Esophagus squamous epithelium (tissue), 5 donors: ENCODE measurements around the gene GIMAP6. TPM values are rescaled to one million over a fixed set of nuclear protein-coding genes. Genes with fewer than 3 reads are reported as not detected.

Experiments
- DNase-seq: peaks from one replicate; lab custom pipeline; 2025; lab: John Stamatoyannopoulos, UW
- H3K27ac ChIP-seq, 4 donors: fragments of 200-600 bp; sonication (generic); one replicate each; pipeline ENCODE4 v1.5.1; 2016 to 2019; ENCODE audit warnings: mild to moderate bottlenecking in 1 of 4
- H3K27me3 ChIP-seq, 4 donors: fragments of 200-600 bp; sonication (generic); 1 replicate in 3 of 4; 2 replicates in 1 of 4; pipeline versions ENCODE4 v1.5.1 to v1.6.0; 2017 to 2021; ENCODE audit warnings: antibody characterized with exemption in 1 of 4
- H3K36me3 ChIP-seq, 3 donors: fragments of 200-600 bp; sonication (generic); one replicate each; pipeline ENCODE4 v1.5.1; 2016 to 2019
- H3K4me1 ChIP-seq, 3 donors: fragments of 200-600 bp; sonication (generic); one replicate each; pipeline ENCODE4 v1.5.1; 2017 to 2019
- H3K4me3 ChIP-seq, 4 donors: fragments of 200-600 bp; sonication (generic); 1 replicate in 3 of 4; 2 replicates in 1 of 4; pipeline ENCODE4 v1.5.1; 2016 to 2019; ENCODE audit warnings: mild to moderate bottlenecking in 2 of 4, moderate library complexity in 1 of 4
- H3K9me3 ChIP-seq, 3 donors: fragments of 200-600 bp; sonication (generic); one replicate each; pipeline ENCODE4 v1.5.1; 2016 to 2019
- CTCF ChIP-seq, 6 experiments: fragments of 450-650 bp in 4 of 6; fragments of 200-600 bp in 2 of 6; sonication (generic) in 2 of 6; IDR thresholded peaks; one replicate each; pipeline ENCODE4 v1.5.1; 2016 to 2019; ENCODE audit warnings: antibody characterized with exemption in 6 of 6, mild to moderate bottlenecking in 4 of 6, moderate library complexity in 4 of 6
- POLR2A ChIP-seq, 4 donors: fragments of 450-650 bp; IDR thresholded peaks; one replicate each; pipeline ENCODE4 v1.6.1; 2017; ENCODE audit warnings: antibody characterized with exemption in 4 of 4, mild to moderate bottlenecking in 4 of 4, moderate library complexity in 3 of 4
- WGBS, 2 donors: methylation state at CpG; one replicate each; pipeline ENCODE4 v1.1.5; 2018; 5-methylcytosine and 5-hydroxymethylcytosine counted together
- intact Hi-C: fragments of 100-400 bp; cut with DNase I; formaldehyde crosslinking; loops from one replicate; pipeline ENCODE4 v1.15.0; 2022
- total RNA-seq, 4 donors: library from RNA; depleted of rRNA; stranded (reverse); fragments of >200 nt; gene quantifications; one replicate each; pipeline ENCODE4 v1.1.0, GENCODE V29; 2016
- donor health status: DM: yes; HTN: yes; CAD: no.

The GIMAP6 gene
- total RNA-seq, 4 donors from 2014 or later, result 3.1 to 30.1 (median 12.9) TPM

DNA sequence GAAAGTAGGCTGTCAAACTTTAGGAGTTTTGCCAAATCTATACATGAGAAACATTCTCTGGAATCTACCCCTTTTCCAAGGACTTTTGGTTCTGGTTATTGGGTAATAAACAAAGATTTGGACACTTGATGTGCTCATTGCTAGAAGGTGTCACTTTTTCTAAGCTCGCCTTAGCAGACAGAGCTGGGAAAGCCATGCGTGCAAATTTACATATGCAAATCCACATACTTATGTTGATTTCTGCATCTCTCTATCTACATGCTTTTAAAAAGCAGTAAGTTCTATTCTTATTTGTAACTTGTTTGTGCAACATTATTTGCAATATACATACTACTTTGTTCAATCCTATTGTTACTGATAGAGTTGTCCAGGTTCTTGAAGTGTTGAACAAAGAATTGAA, 22.5 kb upstream of the GIMAP6 start:
- no peak for DNase-seq
- intact Hi-C loops, result no loop called here
- TF ChIP-seq POLR2A (IDR thresholded peaks at IDR 0.05) (no peak), CTCF (IDR thresholded peaks at IDR 0.05) (no peak)
- H3K4me1 ChIP-seq, result no peaks in the 10 kb centered on the region
- H3K27ac ChIP-seq, result no peak overlapping the region
- no peaks in the 10 kb centered on the region for H3K36me3 ChIP-seq
- no peaks in the 10 kb centered on the region for H3K27me3 ChIP-seq
- no peaks in the 10 kb centered on the region for H3K9me3 ChIP-seq
- no peak overlapping the region for H3K4me3 ChIP-seq
- WGBS, 2 donors, result 71 to 86% methylated on average over 2 of the region's 2 CpGs

DNA sequence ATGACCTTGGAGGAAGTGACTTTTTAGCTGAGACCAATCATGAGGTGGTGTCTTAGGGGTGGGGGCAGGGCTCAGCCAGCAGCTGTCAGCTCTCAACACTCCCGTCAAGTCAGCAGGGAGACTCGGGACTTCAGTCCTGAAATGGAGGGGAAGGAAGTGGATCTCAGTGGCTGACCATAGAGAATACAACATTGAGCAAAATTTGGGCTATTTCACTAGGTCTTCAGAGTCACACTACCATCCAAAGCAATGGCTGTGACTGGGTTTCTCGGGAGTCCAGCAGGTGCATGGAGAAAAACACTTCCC, 16.8 kb upstream of the GIMAP6 start:
- no peak overlapping the region for H3K27ac ChIP-seq
- WGBS, 2 donors, result 51 to 100% methylated on average over 1 to 3 of the region's 3 CpGs
- no peaks in the 10 kb centered on the region for H3K9me3 ChIP-seq
- no peaks in the 10 kb centered on the region for H3K4me1 ChIP-seq
- no peaks in the 10 kb centered on the region for H3K27me3 ChIP-seq
- no peak overlapping the region for H3K4me3 ChIP-seq
- no peak for TF ChIP-seq POLR2A (IDR thresholded peaks at IDR 0.05)
- intact Hi-C loops, result no loop called here
- H3K36me3 ChIP-seq, result no peaks in the 10 kb centered on the region
- DNase-seq, result no peak

GRCh38 chr7:150648353-150649079, 16.3 kb upstream of the GIMAP6 start:
- 56 to 82% methylated on average over 3 of the region's 3 CpGs for WGBS, 2 donors
- Histone ChIP-seq H3K27me3 (no peaks in the 10 kb centered on the region), H3K9me3 (no peaks in the 10 kb centered on the region), H3K4me3 (no peak overlapping the region), H3K36me3 (no peaks in the 10 kb centered on the region), H3K4me1 (no peaks in the 10 kb centered on the region), H3K27ac (no peak overlapping the region)
- TF ChIP-seq POLR2A (IDR thresholded peaks at IDR 0.05), result no peak
- intact Hi-C loops, result no loop called here
- DNase-seq, result no peak

DNA sequence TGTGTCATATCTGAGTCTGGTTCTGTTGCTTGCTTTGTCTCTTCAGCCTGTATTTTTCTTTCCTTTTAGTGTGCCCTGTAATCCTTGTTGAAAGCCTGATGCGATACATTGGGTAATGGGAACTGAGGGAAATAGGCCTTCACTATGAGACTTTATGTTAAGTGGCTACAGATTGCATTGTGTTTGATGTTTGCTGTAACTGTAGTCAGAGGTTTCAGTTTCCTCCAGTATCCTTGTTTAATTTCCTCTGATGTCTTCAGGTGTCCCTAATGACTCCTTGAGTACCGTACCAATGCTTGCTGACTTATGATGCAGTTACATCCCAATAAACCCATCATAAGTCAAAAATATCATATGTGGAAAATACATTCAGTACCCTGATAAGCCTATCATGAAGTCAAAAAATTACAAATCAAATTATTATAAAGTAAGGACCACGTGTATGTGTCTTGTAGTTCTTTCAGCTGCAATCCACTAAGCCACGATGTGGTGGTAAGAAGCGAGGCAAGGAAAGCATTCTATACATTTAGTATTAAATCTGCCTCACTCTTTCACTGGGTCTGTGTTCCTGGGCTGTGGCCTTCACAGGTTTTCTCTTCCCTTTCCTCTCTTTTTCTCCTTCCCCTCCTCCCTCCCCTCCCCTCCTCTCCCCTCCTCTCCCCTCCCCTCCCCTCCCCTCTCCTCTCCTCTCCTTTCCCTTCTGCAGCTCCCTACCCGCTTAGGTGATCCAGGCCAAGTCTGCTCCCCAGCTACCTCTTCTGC, 13.3 kb upstream of the GIMAP6 start:
- no peak for DNase-seq
- no peaks in the 10 kb centered on the region for H3K36me3 ChIP-seq
- H3K27ac ChIP-seq, result no peak overlapping the region
- TF ChIP-seq CTCF (IDR thresholded peaks at IDR 0.05) (no peak), POLR2A (IDR thresholded peaks at IDR 0.05) (no peak)
- H3K27me3 ChIP-seq, result no peaks in the 10 kb centered on the region
- 70 to 72% methylated on average over 6 of the region's 6 CpGs for WGBS, 2 donors
- H3K9me3 ChIP-seq, result no peaks in the 10 kb centered on the region
- H3K4me3 ChIP-seq, result no peak overlapping the region
- intact Hi-C loops, result no loop called here
- H3K4me1 ChIP-seq, result no peaks in the 10 kb centered on the region

GRCh38 chr7:150642926-150643325, 10.7 kb upstream of the GIMAP6 start:
- H3K27me3 ChIP-seq, result no peaks in the 10 kb centered on the region
- no peak overlapping the region for H3K27ac ChIP-seq
- WGBS, 2 donors, result 88 to 93% methylated on average over 3 to 5 of the region's 5 CpGs
- no peak overlapping the region for H3K4me3 ChIP-seq
- peaks cover 0 to 12% (median 0%) of the 10 kb centered on the region in 3 donors for H3K9me3 ChIP-seq
- DNase-seq, result no peak
- no peaks in the 10 kb centered on the region for H3K4me1 ChIP-seq
- H3K36me3 ChIP-seq, result no peaks in the 10 kb centered on the region
- intact Hi-C loops, result no loop called here
- TF ChIP-seq POLR2A (IDR thresholded peaks at IDR 0.05), result no peak
- no peak for TF ChIP-seq CTCF (IDR thresholded peaks at IDR 0.05)

GRCh38 chr7:150641854-150642253, 9.7 kb upstream of the GIMAP6 start:
- intact Hi-C loops, result no loop called here
- Histone ChIP-seq H3K27me3 (no peaks in the 10 kb centered on the region), H3K4me1 (no peaks in the 10 kb centered on the region), H3K4me3 (no peak overlapping the region), H3K9me3 (peaks cover 0 to 14% (median 0%) of the 10 kb centered on the region in 3 donors), H3K36me3 (no peaks in the 10 kb centered on the region), H3K27ac (no peak overlapping the region)
- no peak for TF ChIP-seq POLR2A (IDR thresholded peaks at IDR 0.05)
- TF ChIP-seq CTCF (IDR thresholded peaks at IDR 0.05), result no peak
- DNase-seq, result no peak
